CD4-positive, alpha-beta T cell treated with Interleukin-4 for 1 hour (primary cell): Measurements from ENCODE around the gene KCNIP3.
"Not testable (repeated sequence)": the region's sequence is repeated elsewhere in the genome, so short reads cannot be mapped to it uniquely, and the experiment has no call there.

ENCODE experiments used
- DNase-seq, 2 donors: peaks; one replicate each; pipeline ENCODE4 v3.0.0-alpha.2; 2020 to 2022

The KCNIP3 gene

GRCh38 chr2:95427196-95427867 lies 130.2 kb downstream of the KCNIP3 start:
- not testable (repeated sequence) for DNase-seq

- not testable (repeated sequence) for DNase-seq
Observed at GRCh38 chr2:95429748-95430467, 132.8 kb downstream of the KCNIP3 start.

GRCh38 chr2:95433373-95433772 lies 136.2 kb downstream of the KCNIP3 start:
- DNase-seq = not testable (repeated sequence)

GRCh38 chr2:95433973-95434372 lies 136.8 kb downstream of the KCNIP3 start:
- not testable (repeated sequence) for DNase-seq

GRCh38 chr2:95434507-95435076 lies 137.4 kb downstream of the KCNIP3 start:
- DNase-seq = not testable (repeated sequence)

- DNase-seq = not testable (repeated sequence)
Observed at GRCh38 chr2:95435162-95435871, 138.2 kb downstream of the KCNIP3 start.
